HG03108 (cell line): ENCODE data around the gene CADM1.

ENCODE experiments used
- ATAC-seq: cut with Tn5 transposase; IDR thresholded peaks from one replicate; pipeline ENCODE4 v1.9.1; 2021; ENCODE audit warnings: moderate library complexity; ENCODE audit not compliant: unreplicated experiment

The CADM1 gene

GRCh38 chr11:115363426-115363825 lies 140.8 kb downstream of the CADM1 start:
- ATAC-seq, result no peak

GRCh38 chr11:115362997-115363396 lies 141.2 kb downstream of the CADM1 start:
- no peak for ATAC-seq

- ATAC-seq, result no peak
Observed at GRCh38 chr11:115361025-115361424, 143.2 kb downstream of the CADM1 start.

GRCh38 chr11:115360186-115360824 lies 143.9 kb downstream of the CADM1 start:
- no peak for ATAC-seq

GRCh38 chr11:115357066-115357465 lies 147.1 kb downstream of the CADM1 start:
- no peak for ATAC-seq

- ATAC-seq, result no peak
Observed at GRCh38 chr11:115352805-115353485, 151.3 kb downstream of the CADM1 start.

- no peak for ATAC-seq
Observed at GRCh38 chr11:115349335-115350017, 154.7 kb downstream of the CADM1 start.

GRCh38 chr11:115348416-115348815 lies 155.8 kb downstream of the CADM1 start:
- ATAC-seq, result no peak

- ATAC-seq, result no peak
Observed at GRCh38 chr11:115347106-115347505, 157.1 kb downstream of the CADM1 start.

- no peak for ATAC-seq
Observed at GRCh38 chr11:115345840-115346239, 158.4 kb downstream of the CADM1 start.

- no peak for ATAC-seq
Observed at GRCh38 chr11:115345361-115345760, 158.9 kb downstream of the CADM1 start.

GRCh38 chr11:115344846-115345245 lies 159.4 kb downstream of the CADM1 start:
- no peak for ATAC-seq

GRCh38 chr11:115342142-115342541 lies 162.1 kb downstream of the CADM1 start:
- ATAC-seq, result no peak

GRCh38 chr11:115340874-115341273 lies 163.3 kb downstream of the CADM1 start:
- ATAC-seq, result no peak

GRCh38 chr11:115338476-115338875 lies 165.7 kb downstream of the CADM1 start:
- no peak for ATAC-seq

GRCh38 chr11:115334932-115335788 lies 169.1 kb downstream of the CADM1 start:
- no peak for ATAC-seq

- no peak for ATAC-seq
Observed at GRCh38 chr11:115333949-115334348, 170.3 kb downstream of the CADM1 start.

- no peak for ATAC-seq
Observed at GRCh38 chr11:115333121-115333520, 171.1 kb downstream of the CADM1 start.

- ATAC-seq, result no peak
Observed at GRCh38 chr11:115330684-115331482, 173.3 kb downstream of the CADM1 start.

GRCh38 chr11:115326526-115326925 lies 177.7 kb downstream of the CADM1 start:
- no peak for ATAC-seq
